Measurements from ENCODE around the gene IFNA21.
"Not testable (repeated sequence)": the region's sequence is repeated elsewhere in the genome, so short reads cannot be mapped to it uniquely, and the experiment has no call there.

The IFNA21 gene

GRCh38 chr9:21166560-21166959 is at the start of gene IFNA21:
TSS of gene IFNA21 (minus strand) at chr9:21166660. CDS start at chr9:21166612, 48 bp downstream.
- DNase-seq (ENCODE audit: low spot score), result not testable (repeated sequence)

- DNase-seq (ENCODE audit: low spot score), result not testable (repeated sequence)
These were observed 47.2 kb upstream of the IFNA21 start for GRCh38 chr9:21213411-21214326.

GRCh38 chr9:21212160-21212559 is 45.7 kb upstream of the IFNA21 start:
- DNase-seq (ENCODE audit: low spot score), result not testable (repeated sequence)

GRCh38 chr9:21210782-21211181 is 44.3 kb upstream of the IFNA21 start:
- DNase-seq (ENCODE audit: low spot score), result not testable (repeated sequence)

- no peak for DNase-seq (ENCODE audit: low spot score)
These were observed 43.9 kb upstream of the IFNA21 start for GRCh38 chr9:21210311-21210710.

GRCh38 chr9:21207043-21207442 is 40.6 kb upstream of the IFNA21 start, which contains the start of gene IFNA10:
TSS of gene IFNA10 (minus strand) at chr9:21207143. CDS start at chr9:21207097, 46 bp downstream.
- DNase-seq (ENCODE audit: low spot score), result not testable (repeated sequence)

- DNase-seq (ENCODE audit: low spot score), result no peak
These were observed 38.7 kb upstream of the IFNA21 start for GRCh38 chr9:21205204-21205603.

GRCh38 chr9:21202105-21202504 is 35.6 kb upstream of the IFNA21 start, which contains the start of gene IFNA7:
TSS of gene IFNA7 (minus strand) at chr9:21202205. CDS start at chr9:21202165, 40 bp downstream.
- DNase-seq (ENCODE audit: low spot score), result not testable (repeated sequence)

- not testable (repeated sequence) for DNase-seq (ENCODE audit: low spot score)
These were observed 28.7 kb upstream of the IFNA21 start for GRCh38 chr9:21194867-21195776.

- DNase-seq (ENCODE audit: low spot score), result not testable (repeated sequence)
These were observed 21.0 kb upstream of the IFNA21 start, which contains the start of gene IFNA4 for GRCh38 chr9:21187487-21187886. TSS of gene IFNA4 (minus strand) at chr9:21187587. CDS start at chr9:21187531, 56 bp downstream.

GRCh38 chr9:21182810-21183736 is 16.6 kb upstream of the IFNA21 start:
- not testable (repeated sequence) for DNase-seq (ENCODE audit: low spot score)

- no peak for DNase-seq (ENCODE audit: low spot score)
These were observed 8.2 kb upstream of the IFNA21 start for GRCh38 chr9:21174671-21175070.

- no peak for DNase-seq (ENCODE audit: low spot score)
These were observed 5.7 kb upstream of the IFNA21 start for GRCh38 chr9:21172156-21172555.

GRCh38 chr9:21171351-21171750 is 4.9 kb upstream of the IFNA21 start:
- no peak for DNase-seq (ENCODE audit: low spot score)

- no peak for DNase-seq (ENCODE audit: low spot score)
These were observed 944 bp downstream of the IFNA21 start for GRCh38 chr9:21165516-21165915.

- no peak for DNase-seq (ENCODE audit: low spot score)
These were observed 6.3 kb downstream of the IFNA21 start for GRCh38 chr9:21160178-21160577.

GRCh38 chr9:21155501-21155900 is 11.0 kb downstream of the IFNA21 start:
- DNase-seq (ENCODE audit: low spot score), result no peak

- no peak for DNase-seq (ENCODE audit: low spot score)
These were observed 12.3 kb downstream of the IFNA21 start for GRCh38 chr9:21154018-21154608.

GRCh38 chr9:21153336-21154017 is 13.0 kb downstream of the IFNA21 start:
- no peak for DNase-seq (ENCODE audit: low spot score)

- no peak for DNase-seq (ENCODE audit: low spot score)
These were observed 21.9 kb downstream of the IFNA21 start for GRCh38 chr9:21144603-21145002.
